Muscle layer of duodenum (tissue), 2 donors: ENCODE measurements around the gene PAX5.

Source experiments
- H3K27ac ChIP-seq: one replicate; pipeline ENCODE4 v1.7.0; 2013; ENCODE audit warnings: mild to moderate bottlenecking, low read length
- H3K27me3 ChIP-seq: one replicate; pipeline ENCODE4 v1.7.0; 2013; ENCODE audit warnings: low read depth, mild to moderate bottlenecking, control low read depth, low read length
- H3K36me3 ChIP-seq, 2 donors: one replicate each; pipeline ENCODE4 v1.7.0; 2013; ENCODE audit warnings: low read length in 2 of 2, control low read depth in 1 of 2, mild to moderate bottlenecking in 1 of 2; ENCODE audit not compliant: insufficient read depth in 2 of 2, control insufficient read depth in 1 of 2
- H3K4me1 ChIP-seq, 2 donors: one replicate each; pipeline ENCODE4 v1.7.0; 2013; ENCODE audit warnings: low read length in 2 of 2, mild to moderate bottlenecking in 2 of 2, control low read depth in 1 of 2, moderate library complexity in 1 of 2; ENCODE audit not compliant: insufficient read depth in 2 of 2, control insufficient read depth in 1 of 2
- H3K4me3 ChIP-seq, 2 donors: one replicate each; pipeline ENCODE4 v1.7.0; 2013; ENCODE audit warnings: low read length in 2 of 2, low read depth in 1 of 2, mild to moderate bottlenecking in 1 of 2
- H3K9me3 ChIP-seq, 2 donors: one replicate each; pipeline ENCODE4 v1.7.0; 2013; ENCODE audit warnings: low read length in 2 of 2, control low read depth in 1 of 2, mild to moderate bottlenecking in 1 of 2; ENCODE audit not compliant: control insufficient read depth in 1 of 2
- donor health status: healthy.

PAX5 gene

DNA sequence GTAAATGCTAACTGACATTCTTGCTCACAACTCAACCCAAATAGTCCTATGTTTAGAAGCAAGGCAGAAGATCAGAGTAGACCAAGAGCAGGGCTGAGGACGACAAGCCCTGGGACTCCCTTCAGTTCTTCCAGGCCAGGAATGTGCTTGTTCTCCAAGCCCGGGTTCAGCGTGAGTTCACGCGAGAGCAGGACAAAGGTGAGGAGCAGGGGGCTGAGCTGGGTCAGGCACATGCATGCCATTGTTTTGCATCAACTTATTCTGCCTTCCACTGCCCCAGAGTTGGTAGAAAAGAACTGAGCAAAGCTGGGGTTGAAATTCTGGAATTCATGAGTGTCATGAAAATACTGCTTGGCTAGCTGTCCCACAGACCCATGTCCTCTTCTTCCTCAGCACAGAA, 206.5 kb downstream of the PAX5 start:
- no peaks in the 10 kb centered on the region for H3K4me1 ChIP-seq
- no peaks in the 10 kb centered on the region for H3K27me3 ChIP-seq
- no peak overlapping the region for H3K27ac ChIP-seq
- H3K36me3 ChIP-seq = no peaks in the 10 kb centered on the region
- H3K4me3 ChIP-seq = no peak overlapping the region
- no peaks in the 10 kb centered on the region for H3K9me3 ChIP-seq

DNA sequence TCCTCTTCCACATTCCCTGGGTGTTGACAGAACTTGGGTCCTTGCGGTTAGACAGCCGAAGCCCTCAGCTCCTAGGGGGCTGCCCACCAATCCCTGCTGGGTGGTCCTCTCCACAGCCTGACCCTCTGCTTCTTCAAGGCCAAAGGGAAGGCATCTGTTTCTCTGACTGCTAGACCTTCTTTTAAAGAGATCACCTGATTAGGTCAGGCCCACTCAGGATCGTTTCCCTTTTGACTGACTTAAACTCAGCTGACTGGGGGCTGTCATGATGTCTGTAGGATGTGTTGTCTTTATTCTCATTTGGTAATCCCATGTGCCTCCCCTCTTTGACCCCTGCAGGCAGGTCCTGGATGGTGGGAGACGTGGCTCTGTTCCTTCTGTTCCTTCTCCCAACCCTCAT, 207.5 kb downstream of the PAX5 start:
- no peaks in the 10 kb centered on the region for H3K9me3 ChIP-seq
- no peaks in the 10 kb centered on the region for H3K27me3 ChIP-seq
- H3K27ac ChIP-seq = no peak overlapping the region
- H3K36me3 ChIP-seq = no peaks in the 10 kb centered on the region
- no peaks in the 10 kb centered on the region for H3K4me1 ChIP-seq
- H3K4me3 ChIP-seq = no peak overlapping the region

GRCh38 chr9:36825179-36825578, 208.9 kb downstream of the PAX5 start:
- no peaks in the 10 kb centered on the region for H3K9me3 ChIP-seq
- no peaks in the 10 kb centered on the region for H3K27me3 ChIP-seq
- H3K4me3 ChIP-seq = no peak overlapping the region
- no peaks in the 10 kb centered on the region for H3K36me3 ChIP-seq
- no peak overlapping the region for H3K27ac ChIP-seq
- H3K4me1 ChIP-seq = no peaks in the 10 kb centered on the region

- Histone ChIP-seq H3K9me3 (no peaks in the 10 kb centered on the region), H3K27me3 (no peaks in the 10 kb centered on the region), H3K27ac (no peak overlapping the region), H3K4me3 (no peak overlapping the region), H3K36me3 (no peaks in the 10 kb centered on the region), H3K4me1 (peaks cover 0 to 3% of the 10 kb centered on the region in 2 donors)
Measured at GRCh38 chr9:36823934-36824333, 210.1 kb downstream of the PAX5 start.

DNA sequence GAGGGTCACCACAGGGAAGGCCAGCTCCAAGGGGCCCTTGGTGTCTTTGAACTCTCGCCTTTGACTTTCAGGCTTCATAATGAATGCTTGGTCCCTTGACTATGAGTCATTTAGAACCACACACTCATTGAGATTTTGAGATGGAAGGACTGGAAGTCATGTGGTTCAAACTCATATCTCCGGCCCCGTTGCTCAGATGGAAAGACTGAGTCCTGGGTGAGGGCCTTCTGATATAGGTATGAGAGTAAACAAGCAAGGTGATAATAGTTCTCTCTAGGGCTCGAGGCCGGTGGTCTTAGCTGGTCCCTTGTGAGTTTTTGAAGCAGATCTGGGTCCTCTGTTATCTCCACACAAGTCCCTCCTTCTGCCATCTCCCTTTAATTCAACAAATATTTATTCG, 210.6 kb downstream of the PAX5 start:
- Histone ChIP-seq H3K36me3 (no peaks in the 10 kb centered on the region), H3K27ac (no peak overlapping the region), H3K4me3 (no peak overlapping the region), H3K27me3 (no peaks in the 10 kb centered on the region), H3K4me1 (peaks cover 0 to 4% of the 10 kb centered on the region in 2 donors), H3K9me3 (no peaks in the 10 kb centered on the region)

- Histone ChIP-seq H3K27ac (no peak overlapping the region), H3K4me3 (no peak overlapping the region)
Measured at GRCh38 chr9:36822201-36822600, 211.9 kb downstream of the PAX5 start.

GRCh38 chr9:36820392-36820861, 213.6 kb downstream of the PAX5 start:
- Histone ChIP-seq H3K9me3 (no peaks in the 10 kb centered on the region), H3K36me3 (no peaks in the 10 kb centered on the region), H3K27ac (no peak overlapping the region), H3K4me1 (peaks cover 0 to 4% of the 10 kb centered on the region in 2 donors), H3K4me3 (no peak overlapping the region), H3K27me3 (no peaks in the 10 kb centered on the region)

More at GRCh38 chr9:36822201-36822600, 211.9 kb downstream of the PAX5 start:
- no peaks in the 10 kb centered on the region for H3K9me3 ChIP-seq
- H3K4me1 ChIP-seq = peaks cover 0 to 4% of the 10 kb centered on the region in 2 donors
- H3K36me3 ChIP-seq = no peaks in the 10 kb centered on the region
- H3K27me3 ChIP-seq = no peaks in the 10 kb centered on the region

DNA sequence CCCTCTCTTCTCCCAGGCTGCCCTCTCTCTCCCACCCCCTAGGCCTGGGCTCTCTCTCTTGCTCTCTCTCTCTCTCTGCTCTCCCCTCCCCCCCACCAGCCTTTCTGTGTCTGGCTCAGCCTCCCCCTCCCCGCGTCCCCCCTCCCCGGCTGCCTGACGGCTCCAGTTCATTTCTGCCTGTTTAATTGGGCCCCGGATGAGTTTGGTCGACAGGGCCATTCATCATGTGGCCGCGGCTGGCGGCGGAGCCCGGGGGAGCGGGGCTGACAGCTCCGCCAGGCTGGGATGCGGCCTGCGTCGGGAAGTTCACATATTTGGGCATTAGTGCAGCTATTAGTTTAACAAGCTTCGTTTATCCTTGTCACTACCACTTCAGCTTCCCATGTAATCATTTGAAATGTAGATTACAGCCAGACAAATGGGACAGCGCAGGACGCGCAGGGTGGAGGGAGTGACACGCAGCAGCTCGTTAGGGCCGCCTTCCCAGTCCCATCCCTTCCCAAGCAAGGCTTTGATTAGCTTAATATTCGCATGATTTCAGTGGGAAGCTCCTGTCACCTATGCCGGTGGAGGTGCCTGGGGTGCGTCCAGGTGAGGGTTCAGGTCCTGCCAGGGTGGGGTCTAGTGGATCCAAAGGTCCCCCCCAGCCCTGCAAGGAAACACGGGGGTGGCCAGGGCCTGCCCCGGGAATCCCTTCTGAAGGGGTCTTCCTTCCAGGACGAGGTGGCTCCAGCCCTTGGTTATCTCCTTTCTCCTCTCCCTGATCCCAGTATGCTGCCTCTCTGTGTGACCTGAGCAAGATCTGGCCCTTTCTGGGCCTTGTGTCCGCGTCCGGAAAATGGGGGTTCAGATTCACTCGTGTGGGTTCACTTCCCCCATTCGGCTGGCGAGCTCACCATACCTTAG, 214.8 kb downstream of the PAX5 start:
- H3K9me3 ChIP-seq = no peaks in the 10 kb centered on the region
- peaks cover 0 to 4% of the 10 kb centered on the region in 2 donors for H3K4me1 ChIP-seq
- no peaks in the 10 kb centered on the region for H3K36me3 ChIP-seq
- no peaks in the 10 kb centered on the region for H3K27me3 ChIP-seq
- peak overlapping the region; percentile 60 to 65 for H3K4me3 ChIP-seq
- no peak overlapping the region for H3K27ac ChIP-seq

- Histone ChIP-seq H3K9me3 (no peaks in the 10 kb centered on the region), H3K27me3 (no peaks in the 10 kb centered on the region), H3K4me3 (peak overlapping the region; percentile 60 to 65), H3K27ac (no peak overlapping the region), H3K4me1 (peaks cover 0 to 4% of the 10 kb centered on the region in 2 donors), H3K36me3 (no peaks in the 10 kb centered on the region)
Measured at GRCh38 chr9:36818242-36818938, 215.7 kb downstream of the PAX5 start.

GRCh38 chr9:36817160-36817834, 216.8 kb downstream of the PAX5 start:
- Histone ChIP-seq H3K4me3 (no peak overlapping the region), H3K27me3 (no peaks in the 10 kb centered on the region), H3K4me1 (peaks cover 0 to 4% of the 10 kb centered on the region in 2 donors), H3K9me3 (peaks cover 0 to 5% of the 10 kb centered on the region in 2 donors), H3K27ac (no peak overlapping the region), H3K36me3 (no peaks in the 10 kb centered on the region)

GRCh38 chr9:36816371-36816770, 217.7 kb downstream of the PAX5 start:
- Histone ChIP-seq H3K4me3 (no peak overlapping the region), H3K27me3 (no peaks in the 10 kb centered on the region), H3K4me1 (peaks cover 0 to 4% of the 10 kb centered on the region in 2 donors), H3K9me3 (peaks cover 0 to 5% of the 10 kb centered on the region in 2 donors), H3K36me3 (no peaks in the 10 kb centered on the region), H3K27ac (no peak overlapping the region)
